Ectodermal cell (in vitro differentiated cells): ENCODE results near the gene SMAD7.
A peak's percentile ranks its signal among the peaks of the same experiment; 100 is the strongest.

Source experiments
- H3K27ac ChIP-seq: 2 replicates; pipeline ENCODE4 v1.7.0; 2013; ENCODE audit warnings: mild to moderate bottlenecking, low read depth, low read length; ENCODE audit not compliant: insufficient read depth, poor library complexity, severe bottlenecking
- H3K27me3 ChIP-seq: 2 replicates; pipeline ENCODE4 v1.7.0; 2013; ENCODE audit warnings: mild to moderate bottlenecking, low read length; ENCODE audit not compliant: insufficient read depth, control insufficient read depth, poor library complexity, severe bottlenecking
- H3K36me3 ChIP-seq: one replicate; pipeline ENCODE4 v1.7.0; 2013; ENCODE audit warnings: low read length; ENCODE audit not compliant: control insufficient read depth, insufficient read depth
- H3K4me1 ChIP-seq: one replicate; pipeline ENCODE4 v1.7.0; 2013; ENCODE audit warnings: low read length; ENCODE audit not compliant: control insufficient read depth, insufficient read depth
- H3K4me3 ChIP-seq: 2 replicates; pipeline ENCODE4 v1.7.0; 2013; ENCODE audit warnings: low read depth, low read length, control low read depth; ENCODE audit not compliant: insufficient read depth
- H3K9me3 ChIP-seq: 2 replicates; pipeline ENCODE4 v1.7.0; 2013; ENCODE audit warnings: mild to moderate bottlenecking, low read length, moderate library complexity; ENCODE audit not compliant: control insufficient read depth
- whole genome bisulfite sequencing, 2 experiments: methylation state at CpG; one replicate each; pipeline ENCODE4 v1.1.7; 2013; ENCODE audit warnings: missing lambda C conversion rate in 2 of 2; 5-methylcytosine and 5-hydroxymethylcytosine counted together

The SMAD7 gene

GRCh38 chr18:48949606-48950535 is 894 bp downstream of the SMAD7 start:
- no peaks in the 10 kb centered on the region for H3K36me3 ChIP-seq

GRCh38 chr18:48949050-48949605 is 1.6 kb downstream of the SMAD7 start:
- Histone ChIP-seq H3K4me1 (peaks cover 36% of the 10 kb centered on the region), H3K27me3 (peaks cover 59% of the 10 kb centered on the region), H3K4me3 (peak overlapping the region; percentile 51), H3K36me3 (no peaks in the 10 kb centered on the region), H3K27ac (no peak overlapping the region), H3K9me3 (no peaks in the 10 kb centered on the region)
- 1 to 2% methylated on average over 27 of the region's 27 CpGs for WGBS, 2 experiments

More at GRCh38 chr18:48949606-48950535, 894 bp downstream of the SMAD7 start:
- peaks cover 30% of the 10 kb centered on the region for H3K4me1 ChIP-seq
- WGBS, 2 experiments: 0% methylated on average over 79 of the region's 79 CpGs
- H3K27ac ChIP-seq: no peak overlapping the region
- peaks cover 61% of the 10 kb centered on the region for H3K27me3 ChIP-seq
- no peaks in the 10 kb centered on the region for H3K9me3 ChIP-seq
- H3K4me3 ChIP-seq: peak overlapping the region; percentile 51

GRCh38 chr18:48948112-48949049 is 2.4 kb downstream of the SMAD7 start:
- H3K36me3 ChIP-seq: no peaks in the 10 kb centered on the region
- H3K9me3 ChIP-seq: no peaks in the 10 kb centered on the region
- H3K27me3 ChIP-seq: peaks cover 55% of the 10 kb centered on the region
- 2 to 3% methylated on average over 51 to 52 of the region's 52 CpGs for WGBS, 2 experiments
- peaks cover 36% of the 10 kb centered on the region for H3K4me1 ChIP-seq
- peak overlapping the region; percentile 51 for H3K4me3 ChIP-seq
- H3K27ac ChIP-seq: no peak overlapping the region

- H3K4me1 ChIP-seq: peaks cover 36% of the 10 kb centered on the region
- peaks cover 51% of the 10 kb centered on the region for H3K27me3 ChIP-seq
- H3K36me3 ChIP-seq: no peaks in the 10 kb centered on the region
- no peaks in the 10 kb centered on the region for H3K9me3 ChIP-seq
- no peak overlapping the region for H3K27ac ChIP-seq
- 79 to 81% methylated on average over 3 of the region's 3 CpGs for WGBS, 2 experiments
- H3K4me3 ChIP-seq: no peak overlapping the region
These were observed 3.2 kb downstream of the SMAD7 start for GRCh38 chr18:48947560-48947959.

- WGBS, 2 experiments: 90 to 92% methylated on average over 10 of the region's 10 CpGs
These were observed 3.7 kb downstream of the SMAD7 start for GRCh38 chr18:48947092-48947491.

GRCh38 chr18:48946329-48946835 is 4.4 kb downstream of the SMAD7 start:
- Histone ChIP-seq H3K4me3 (no peak overlapping the region), H3K27me3 (peaks cover 51% of the 10 kb centered on the region), H3K36me3 (no peaks in the 10 kb centered on the region), H3K4me1 (peaks cover 36% of the 10 kb centered on the region), H3K9me3 (no peaks in the 10 kb centered on the region), H3K27ac (no peak overlapping the region)
- WGBS, 2 experiments: 56 to 58% methylated on average over 8 of the region's 8 CpGs

More at GRCh38 chr18:48947092-48947491, 3.7 kb downstream of the SMAD7 start:
- Histone ChIP-seq H3K4me3 (no peak overlapping the region), H3K27me3 (peaks cover 51% of the 10 kb centered on the region), H3K27ac (no peak overlapping the region), H3K9me3 (no peaks in the 10 kb centered on the region), H3K36me3 (no peaks in the 10 kb centered on the region), H3K4me1 (peaks cover 36% of the 10 kb centered on the region)

GRCh38 chr18:48945953-48946217 is 4.9 kb downstream of the SMAD7 start:
- Histone ChIP-seq H3K9me3 (no peaks in the 10 kb centered on the region), H3K4me1 (peaks cover 39% of the 10 kb centered on the region), H3K27ac (no peak overlapping the region), H3K4me3 (no peak overlapping the region), H3K27me3 (peaks cover 46% of the 10 kb centered on the region), H3K36me3 (no peaks in the 10 kb centered on the region)

- no peak overlapping the region for H3K27ac ChIP-seq
These were observed 6.1 kb downstream of the SMAD7 start for GRCh38 chr18:48944634-48945033.

GRCh38 chr18:48943736-48944527 is 6.8 kb downstream of the SMAD7 start:
- H3K4me1 ChIP-seq: peaks cover 52% of the 10 kb centered on the region
- no peak overlapping the region for H3K4me3 ChIP-seq
- WGBS, 2 experiments: 82 to 89% methylated on average over 5 to 8 of the region's 8 CpGs
- H3K36me3 ChIP-seq: no peaks in the 10 kb centered on the region
- peaks cover 26% of the 10 kb centered on the region for H3K27me3 ChIP-seq
- no peaks in the 10 kb centered on the region for H3K9me3 ChIP-seq
- H3K27ac ChIP-seq: no peak overlapping the region

More at GRCh38 chr18:48944634-48945033, 6.1 kb downstream of the SMAD7 start:
- Histone ChIP-seq H3K4me1 (peaks cover 51% of the 10 kb centered on the region), H3K4me3 (no peak overlapping the region), H3K9me3 (no peaks in the 10 kb centered on the region), H3K27me3 (peaks cover 34% of the 10 kb centered on the region), H3K36me3 (no peaks in the 10 kb centered on the region)
- WGBS, 2 experiments: 76 to 77% methylated on average over 7 of the region's 7 CpGs
